Tibial nerve (tissue), 4 donors: ENCODE measurements around the gene CLEC18C.
"Not testable (repeated sequence)": the region's sequence is repeated elsewhere in the genome, so short reads cannot be mapped to it uniquely, and the experiment has no call there.

Experiments
- CTCF ChIP-seq, 5 experiments: fragments of 200-600 bp in 3 of 5; fragments of 450-650 bp in 2 of 5; sonication (generic) in 3 of 5; IDR thresholded peaks; one replicate each; pipeline ENCODE4 v1.5.1; 2016 to 2019; ENCODE audit warnings: antibody characterized with exemption in 5 of 5, mild to moderate bottlenecking in 3 of 5, moderate library complexity in 2 of 5
- EP300 ChIP-seq, 2 donors: sonication (generic); formaldehyde crosslinking; IDR thresholded peaks; one replicate each; pipeline ENCODE4 v1.6.1; 2017; ENCODE audit warnings: antibody characterized with exemption in 2 of 2, mild to moderate bottlenecking in 1 of 2
- POLR2A ChIP-seq, 2 donors: fragments of 450-650 bp; IDR thresholded peaks; one replicate each; pipeline ENCODE4 v1.6.1; 2017; ENCODE audit warnings: antibody characterized with exemption in 2 of 2, mild to moderate bottlenecking in 2 of 2, moderate library complexity in 2 of 2

GRCh38 chr16:70197611-70198010 is 24.0 kb downstream of the CLEC18C start:
- TF ChIP-seq POLR2A, CTCF, EP300 (IDR thresholded peaks at IDR 0.05): not testable (repeated sequence)
